ENCODE results near the gene SLC4A1AP. TPM values are rescaled to one million over a fixed set of nuclear protein-coding genes. Genes with fewer than 3 reads are reported as not detected.
A peak's percentile ranks its signal among the peaks of the same experiment; 100 is the strongest.

SLC4A1AP gene
- total RNA-seq, 1 experiment from 2014 or later: 19.8 TPM

DNA sequence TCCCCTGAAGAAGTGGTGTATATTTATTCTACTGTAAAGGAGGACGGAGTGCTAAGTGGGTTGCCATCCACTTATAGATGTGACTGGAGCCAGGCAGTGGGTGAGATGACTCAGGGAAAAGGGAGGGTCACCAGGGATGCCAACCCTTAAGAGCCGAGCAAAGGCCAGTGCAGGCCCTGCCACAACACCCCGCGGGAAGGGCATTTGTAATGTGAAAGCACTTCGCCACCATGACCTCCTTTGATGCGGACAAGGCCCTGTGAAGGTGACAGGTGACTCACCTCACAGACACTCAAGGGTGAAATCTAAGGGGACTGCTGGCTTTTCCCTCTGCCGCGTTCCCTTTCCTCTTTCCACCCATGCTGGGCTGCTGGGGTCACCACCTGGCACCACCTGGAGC lies 57.6 kb downstream of the SLC4A1AP start:
- H2AFZ ChIP-seq (ENCODE audit: low read depth, low read length, poor library complexity, severe bottlenecking): peak overlapping the region; percentile 15
- peak; percentile 73 for ATAC-seq
- ChIA-PET POLR2A (no interaction called here), CTCF (no interaction called here), RAD21 (ENCODE audit: low non-redundant PET in 1 of 2, low total read pairs in 2 of 2, uncharacterized antibody in 2 of 2, unreplicated experiment in 2 of 2) (no interaction called here)
- peak; percentile 84 for DNase-seq (ENCODE audit: low read depth, low spot score)
- TF ChIP-seq CBX3 (IDR thresholded peaks at IDR 0.05; ENCODE audit: low read depth) (no peak), POLR2AphosphoS5 (IDR thresholded peaks at IDR 0.05; ENCODE audit: low read depth, low read length) (peak; percentile 53), SIN3A (IDR thresholded peaks at IDR 0.05; ENCODE audit: low read depth) (no peak), TCF7L2 (IDR thresholded peaks at IDR 0.05; ENCODE audit: borderline replicate concordance, extremely low read depth, insufficient read depth, insufficient read length) (peak; percentile 97), YY1 (IDR thresholded peaks at IDR 0.05; ENCODE audit: extremely low read depth, insufficient replicate concordance, low read depth, low read length) (no peak), RAD21 (IDR thresholded peaks at IDR 0.05; ENCODE audit: low read depth) (no peak), ELF1 (IDR thresholded peaks at IDR 0.05; ENCODE audit: borderline replicate concordance, low read depth) (no peak), JUND (IDR thresholded peaks at IDR 0.05) (no peak), SRF (IDR thresholded peaks at IDR 0.05; ENCODE audit: low read depth) (no peak), FOSL1 (IDR thresholded peaks at IDR 0.05; ENCODE audit: low read depth) (no peak)
- H3K9ac ChIP-seq (ENCODE audit: low read length): peak overlapping the region; percentile 20
- peak overlapping the region; percentile 78 for H3K4me2 ChIP-seq (ENCODE audit: low read length)
- intact Hi-C loops (cut with micrococcal nuclease): loop anchor here (2.0 kb wide), 1 partner anchor 31 kb away; no protein-coding TSS in a partner anchor
- H3K9me2 ChIP-seq (ENCODE audit: insufficient read depth): no peaks in the 10 kb centered on the region
- no TSS peak for BruUV-seq (replicated peaks)
- H4K20me1 ChIP-seq (ENCODE audit: insufficient read depth): no peaks in the 10 kb centered on the region
- H3K4me1 ChIP-seq (ENCODE audit: control insufficient read depth in 1 of 2, insufficient read depth in 2 of 2, low read length in 2 of 2): peaks cover 34 to 68% of the 10 kb centered on the region in 2 experiments
- H3K36me3 ChIP-seq (ENCODE audit: control insufficient read depth in 1 of 2, insufficient read depth in 2 of 2, low read length in 2 of 2): no peaks in the 10 kb centered on the region
- peak overlapping the region in 1 of 2 experiments; percentile 41; a peak in 2 of 4 replicates for H3K4me3 ChIP-seq (replicated peaks in 1 of 2; ENCODE audit: low read depth in 1 of 2, low read length in 2 of 2)
- H3K27ac ChIP-seq (ENCODE audit: low read depth, low read length): peak overlapping the region; percentile 42
- no peaks in the 10 kb centered on the region for H3K27me3 ChIP-seq (ENCODE audit: insufficient read depth, low read length)
- H3K9me3 ChIP-seq (ENCODE audit: control insufficient read depth in 1 of 2, insufficient read depth in 1 of 2, low read depth in 1 of 2, low read length in 2 of 2): no peaks in the 10 kb centered on the region
- no peaks in the 10 kb centered on the region for H3K79me2 ChIP-seq (ENCODE audit: insufficient read depth, low read length)

DNA sequence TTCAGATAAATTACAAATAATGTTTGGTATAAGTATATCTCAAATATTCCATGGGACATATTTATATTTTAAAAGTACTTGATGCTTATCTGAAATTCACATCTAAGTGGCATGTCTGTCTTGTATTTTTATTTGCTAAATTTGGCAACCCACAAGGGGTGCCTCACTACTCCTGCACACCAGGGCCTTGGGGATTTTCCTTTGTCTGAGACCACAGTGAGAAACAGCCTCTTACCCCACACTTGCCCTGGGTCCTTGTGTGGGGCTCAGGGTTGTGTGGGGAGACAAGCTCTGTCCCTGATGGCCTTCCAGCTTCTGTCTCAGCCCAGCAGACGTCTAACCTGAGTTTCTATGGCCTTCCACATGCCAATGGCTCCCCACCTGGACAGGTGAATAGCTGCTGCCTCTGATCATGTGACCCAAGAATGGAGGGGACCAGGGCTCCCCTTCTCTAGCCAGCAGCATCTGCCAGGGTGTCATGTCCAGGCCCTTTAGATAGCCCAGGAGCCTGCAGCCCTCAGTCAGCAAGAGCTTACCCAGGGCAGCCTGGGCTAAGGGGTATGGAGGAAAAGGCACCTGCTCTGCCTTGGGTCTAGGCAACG lies 58.3 kb downstream of the SLC4A1AP start:
- CTCF ChIA-PET: interaction anchor here (1.4 kb wide), 1 partner anchor 17 kb away, joined by 3 read pairs; no protein-coding TSS in a partner anchor

More for the DNA sequence above, 58.3 kb downstream of the SLC4A1AP start:
- H3K4me2 ChIP-seq (ENCODE audit: low read length): peak overlapping the region; percentile 78
- H3K4me3 ChIP-seq (replicated peaks in 1 of 2; ENCODE audit: low read depth in 1 of 2, low read length in 2 of 2): peak overlapping the region in 1 of 2 experiments; percentile 41; a peak in 2 of 4 replicates
- TF ChIP-seq, protein P1, sequence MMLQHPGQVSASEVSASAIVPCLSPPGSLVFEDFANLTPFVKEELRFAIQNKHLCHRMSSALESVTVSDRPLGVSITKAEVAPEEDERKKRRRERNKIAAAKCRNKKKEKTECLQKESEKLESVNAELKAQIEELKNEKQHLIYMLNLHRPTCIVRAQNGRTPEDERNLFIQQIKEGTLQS (IDR thresholded peaks at IDR 0.05): no peak
- TF ChIP-seq EZH2 (IDR thresholded peaks at IDR 0.05): no peak
- TF ChIP-seq EZH2phosphoT487 (IDR thresholded peaks at IDR 0.05; ENCODE audit: borderline replicate concordance): no peak
- TF ChIP-seq TCF7L2 (IDR thresholded peaks at IDR 0.05; ENCODE audit: borderline replicate concordance, extremely low read depth, insufficient read depth, insufficient read length): no peak
- no peak for TF ChIP-seq ZFX (IDR thresholded peaks at IDR 0.05)
- no peak for TF ChIP-seq CBX3 (IDR thresholded peaks at IDR 0.05; ENCODE audit: low read depth)
- TF ChIP-seq SIN3A (IDR thresholded peaks at IDR 0.05; ENCODE audit: low read depth): no peak
- TF ChIP-seq ELF1 (IDR thresholded peaks at IDR 0.05; ENCODE audit: borderline replicate concordance, low read depth): no peak
- BruUV-seq (replicated peaks): no TSS peak
- ChIA-PET POLR2A (interaction anchor here (0.8 kb wide), 1 partner anchor 15 kb away, joined by 4 read pairs; no protein-coding TSS in a partner anchor), RAD21 (ENCODE audit: low non-redundant PET in 1 of 2, low total read pairs in 2 of 2, uncharacterized antibody in 2 of 2, unreplicated experiment in 2 of 2) (interaction anchor here in 1 of 2 experiments (1.5 kb wide), 1 partner anchor 32 kb away, joined by 8 read pairs; no protein-coding TSS in a partner anchor)
- no peak for DNase-seq (ENCODE audit: low read depth, low spot score)
- H3K9me3 ChIP-seq (ENCODE audit: control insufficient read depth in 1 of 2, insufficient read depth in 1 of 2, low read depth in 1 of 2, low read length in 2 of 2): no peaks in the 10 kb centered on the region
- intact Hi-C loops (cut with micrococcal nuclease): loop anchor here (2.0 kb wide), 1 partner anchor 31 kb away; no protein-coding TSS in a partner anchor
- H3K36me3 ChIP-seq (ENCODE audit: control insufficient read depth in 1 of 2, insufficient read depth in 2 of 2, low read length in 2 of 2): no peaks in the 10 kb centered on the region
- H3K27ac ChIP-seq (ENCODE audit: low read depth, low read length): peak overlapping the region; percentile 42; the same call in 1 of the 2 replicates
- H3K9me2 ChIP-seq (ENCODE audit: insufficient read depth): no peaks in the 10 kb centered on the region
- no peaks in the 10 kb centered on the region for H3K79me2 ChIP-seq (ENCODE audit: insufficient read depth, low read length)
- peaks cover 32 to 62% of the 10 kb centered on the region in 2 experiments for H3K4me1 ChIP-seq (ENCODE audit: control insufficient read depth in 1 of 2, insufficient read depth in 2 of 2, low read length in 2 of 2)
- H4K20me1 ChIP-seq (ENCODE audit: insufficient read depth): no peaks in the 10 kb centered on the region
- no peaks in the 10 kb centered on the region for H3K27me3 ChIP-seq (ENCODE audit: insufficient read depth, low read length)
- H2AFZ ChIP-seq (ENCODE audit: low read depth, low read length, poor library complexity, severe bottlenecking): peak overlapping the region; percentile 15
- peak overlapping the region; percentile 20; the same call in 1 of the 2 replicates for H3K9ac ChIP-seq (ENCODE audit: low read length)
- no peak for ATAC-seq

Data from HCT116 (cell line).